Choroid plexus epithelial cell (primary cell): Measurements from ENCODE around the gene VGLL4.
"Not testable (repeated sequence)": the region's sequence is repeated elsewhere in the genome, so short reads cannot be mapped to it uniquely, and the experiment has no call there.

Experiments used
- DNase-seq: peaks from one replicate; pipeline ENCODE4 v3.0.0-alpha.2; 2010; ENCODE audit warnings: low read depth
- H3K4me3 ChIP-seq: 2 replicates; pipeline ENCODE4 v1.5.1; 2011; ENCODE audit warnings: low read depth, mild to moderate bottlenecking, control low read depth, low read length, moderate library complexity
- TF ChIP-seq, protein P1 (sequence below): conservative IDR thresholded peaks from 2 replicates; pipeline ENCODE4 v1.5.1; 2011; ENCODE audit warnings: low read depth, mild to moderate bottlenecking, control low read depth, inconsistent platforms, low read length, moderate library complexity

The VGLL4 gene

DNA sequence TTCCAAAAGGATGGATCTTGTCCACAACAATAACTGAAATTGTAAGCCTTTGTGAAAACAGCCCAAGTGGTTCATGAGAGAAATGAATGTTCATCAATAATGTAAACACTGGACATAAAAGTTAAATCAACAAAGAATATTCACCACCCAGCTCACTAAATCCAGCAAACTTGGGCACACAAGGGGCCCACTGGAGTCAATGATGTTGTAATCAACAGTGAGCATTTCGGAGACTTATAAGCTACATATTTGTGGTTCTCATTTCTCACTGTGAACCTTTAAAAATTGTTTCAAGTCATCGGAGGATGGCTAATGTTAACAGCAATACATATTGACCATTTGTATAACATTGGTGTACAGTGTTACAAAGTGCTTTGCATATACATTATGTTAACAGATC lies 63.1 kb downstream of the VGLL4 start:
- TF ChIP-seq, protein P1, sequence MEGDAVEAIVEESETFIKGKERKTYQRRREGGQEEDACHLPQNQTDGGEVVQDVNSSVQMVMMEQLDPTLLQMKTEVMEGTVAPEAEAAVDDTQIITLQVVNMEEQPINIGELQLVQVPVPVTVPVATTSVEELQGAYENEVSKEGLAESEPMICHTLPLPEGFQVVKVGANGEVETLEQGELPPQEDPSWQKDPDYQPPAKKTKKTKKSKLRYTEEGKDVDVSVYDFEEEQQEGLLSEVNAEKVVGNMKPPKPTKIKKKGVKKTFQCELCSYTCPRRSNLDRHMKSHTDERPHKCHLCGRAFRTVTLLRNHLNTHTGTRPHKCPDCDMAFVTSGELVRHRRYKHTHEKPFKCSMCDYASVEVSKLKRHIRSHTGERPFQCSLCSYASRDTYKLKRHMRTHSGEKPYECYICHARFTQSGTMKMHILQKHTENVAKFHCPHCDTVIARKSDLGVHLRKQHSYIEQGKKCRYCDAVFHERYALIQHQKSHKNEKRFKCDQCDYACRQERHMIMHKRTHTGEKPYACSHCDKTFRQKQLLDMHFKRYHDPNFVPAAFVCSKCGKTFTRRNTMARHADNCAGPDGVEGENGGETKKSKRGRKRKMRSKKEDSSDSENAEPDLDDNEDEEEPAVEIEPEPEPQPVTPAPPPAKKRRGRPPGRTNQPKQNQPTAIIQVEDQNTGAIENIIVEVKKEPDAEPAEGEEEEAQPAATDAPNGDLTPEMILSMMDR = no peak
- H3K4me3 ChIP-seq = no peak overlapping the region
- no peak for DNase-seq

DNA sequence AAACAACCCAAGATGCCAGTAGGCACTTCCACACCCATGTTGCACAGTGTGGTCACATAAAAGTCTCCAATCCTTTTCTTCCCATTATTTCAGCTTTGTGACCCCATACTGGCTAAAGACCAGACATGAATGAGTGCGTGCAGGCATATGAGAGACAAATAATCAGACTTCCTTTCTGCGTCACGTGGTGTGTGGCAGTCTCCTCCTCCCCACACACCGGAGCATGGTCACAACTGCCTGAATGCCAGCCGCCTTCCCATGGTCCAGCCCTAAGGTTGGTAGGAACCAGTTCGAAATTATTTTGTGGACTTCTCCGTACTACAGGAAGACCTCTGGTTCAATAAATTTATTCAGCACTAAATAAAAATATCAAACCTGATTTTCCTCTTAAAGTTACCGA lies 65.5 kb downstream of the VGLL4 start:
- no peak overlapping the region for H3K4me3 ChIP-seq
- TF ChIP-seq, protein P1 = no peak
- no peak for DNase-seq

DNA sequence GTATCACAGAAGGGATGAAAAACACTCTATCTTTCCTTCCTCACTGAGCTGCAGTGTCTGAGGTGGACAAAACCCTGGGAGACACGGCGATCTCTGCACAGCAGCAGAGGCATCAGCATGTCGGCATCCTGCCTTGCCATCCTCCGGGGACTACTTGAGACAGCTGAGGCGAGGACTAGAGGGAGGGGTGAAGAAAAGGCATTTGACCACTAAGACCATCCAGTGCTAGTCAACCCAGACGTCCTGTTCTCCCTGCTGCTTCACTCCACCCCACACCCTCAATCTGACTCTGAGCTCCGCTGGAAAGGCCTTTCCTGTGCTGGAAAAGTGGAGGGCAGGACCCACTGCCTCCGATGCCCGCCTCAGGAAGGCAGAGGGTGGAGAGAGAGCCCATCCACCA lies 67.3 kb downstream of the VGLL4 start:
- TF ChIP-seq, protein P1 = no peak
- DNase-seq = no peak
- no peak overlapping the region for H3K4me3 ChIP-seq

GRCh38 chr3:11575677-11576076 lies 68.0 kb downstream of the VGLL4 start:
- TF ChIP-seq, protein P1 = no peak
- H3K4me3 ChIP-seq = no peak overlapping the region
- DNase-seq = no peak

- TF ChIP-seq, protein P1 = no peak
- no peak for DNase-seq
- no peak overlapping the region for H3K4me3 ChIP-seq
Observed at GRCh38 chr3:11574981-11575669, 68.6 kb downstream of the VGLL4 start.

DNA sequence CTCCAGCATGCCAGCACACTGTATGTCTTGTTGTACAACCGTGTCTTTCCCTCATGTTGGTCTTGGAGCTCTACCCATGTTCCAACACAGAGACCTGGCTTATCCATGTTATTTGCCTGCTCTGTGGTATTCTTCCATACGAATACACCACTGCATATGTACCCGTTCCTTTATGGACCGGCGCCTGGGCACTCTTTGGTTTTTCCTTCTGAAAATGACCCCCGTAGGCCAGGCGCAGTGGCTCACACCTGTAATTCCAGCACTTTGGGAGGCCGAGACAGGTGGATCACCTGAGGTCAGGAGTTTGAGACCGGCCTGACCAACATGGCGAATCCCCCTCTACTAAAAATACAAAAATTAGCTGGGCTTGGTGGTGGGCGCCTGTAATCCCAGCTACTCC lies 71.1 kb downstream of the VGLL4 start:
- not testable (repeated sequence) for H3K4me3 ChIP-seq, DNase-seq

DNA sequence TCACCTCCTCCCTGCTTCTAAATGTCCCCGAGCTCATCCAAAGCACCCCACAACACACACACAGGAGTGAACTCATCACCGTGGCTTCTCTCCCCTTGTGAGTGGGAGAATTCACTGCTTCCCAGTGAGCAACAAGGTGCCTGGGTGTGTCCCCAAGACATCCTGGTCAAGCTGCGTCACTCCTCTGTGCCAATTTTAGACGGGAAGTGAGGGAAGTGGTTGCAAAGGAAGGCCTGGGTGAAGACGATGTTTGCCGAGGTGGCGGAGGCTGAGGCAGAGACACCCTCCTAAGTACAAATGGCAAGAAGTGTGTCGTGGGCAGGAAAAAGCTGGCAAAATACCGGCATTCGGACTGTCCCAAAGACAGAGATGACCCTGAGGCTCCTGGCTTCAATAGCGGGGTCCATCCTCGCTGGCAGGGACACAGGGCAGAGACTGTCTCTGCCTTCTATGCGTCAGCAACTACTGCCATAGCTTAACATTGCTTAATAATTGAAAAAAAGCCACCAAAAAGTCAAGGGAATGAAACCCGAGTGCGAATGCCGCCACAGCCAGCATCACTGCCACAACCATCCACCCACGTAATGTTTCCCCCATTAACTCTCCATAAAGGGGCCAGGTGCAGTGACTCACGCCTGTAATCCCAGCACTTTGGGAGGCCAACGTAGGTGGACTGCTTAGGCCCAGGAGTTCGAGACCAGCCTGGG lies 72.8 kb downstream of the VGLL4 start:
- TF ChIP-seq, protein P1 = no peak
- H3K4me3 ChIP-seq = no peak overlapping the region
- DNase-seq = no peak
